ACC112 (cell line): ENCODE measurements around the gene BUB1B.

Experiments
- H2AFZ ChIP-seq: fragments of 200-600 bp; sonication (generic); one replicate; pipeline ENCODE4 v1.6.0; 2017; ENCODE audit warnings: antibody characterized with exemption, low read length; ENCODE audit not compliant: unreplicated experiment
- H3K27ac ChIP-seq: fragments of 200-600 bp; sonication (generic); 2 replicates; pipeline ENCODE4 v1.5.1; 2014; ENCODE audit warnings: low read depth, mild to moderate bottlenecking, antibody characterized with exemption, low read length, moderate library complexity
- H3K27me3 ChIP-seq: fragments of 200-600 bp; sonication (generic); 2 replicates; pipeline ENCODE4 v1.6.1; 2014; ENCODE audit warnings: mild to moderate bottlenecking, antibody characterized with exemption, low read length, moderate library complexity, mixed read lengths; ENCODE audit not compliant: insufficient read depth
- H3K36me3 ChIP-seq: fragments of 200-600 bp; sonication (generic); 2 replicates; pipeline ENCODE4 v1.6.1; 2016; ENCODE audit warnings: mild to moderate bottlenecking, antibody characterized with exemption, low read length, moderate library complexity, mixed read lengths; ENCODE audit not compliant: insufficient read depth
- H3K4me1 ChIP-seq: fragments of 200-600 bp; sonication (generic); one replicate; pipeline ENCODE4 v1.6.1; 2016; ENCODE audit warnings: low read length, mixed read lengths; ENCODE audit not compliant: insufficient read depth, unreplicated experiment, control insufficient read depth
- H3K4me3 ChIP-seq: fragments of 200-600 bp; sonication (generic); 2 replicates; pipeline ENCODE4 v1.5.1; 2014; ENCODE audit warnings: mild to moderate bottlenecking, low read depth, low read length
- H3K79me2 ChIP-seq: fragments of 200-600 bp; sonication (generic); one replicate; pipeline ENCODE4 v1.6.0; 2016; ENCODE audit warnings: low read length; ENCODE audit not compliant: control insufficient read depth, unreplicated experiment, insufficient read depth

BUB1B gene

GRCh38 chr15:40249477-40250303 is 88.8 kb downstream of the BUB1B start:
- Histone ChIP-seq H3K27ac (no peak overlapping the region), H2AFZ (no peak overlapping the region), H3K4me3 (no peak overlapping the region), H3K36me3 (no peaks in the 10 kb centered on the region), H3K4me1 (peaks cover 8% of the 10 kb centered on the region), H3K79me2 (no peaks in the 10 kb centered on the region), H3K27me3 (peaks cover 33% of the 10 kb centered on the region)

- Histone ChIP-seq H3K27ac (no peak overlapping the region), H3K79me2 (no peaks in the 10 kb centered on the region), H3K27me3 (peaks cover 35% of the 10 kb centered on the region), H3K4me1 (peaks cover 8% of the 10 kb centered on the region), H3K36me3 (no peaks in the 10 kb centered on the region), H2AFZ (no peak overlapping the region), H3K4me3 (no peak overlapping the region)
Observed at GRCh38 chr15:40250304-40250656, 89.4 kb downstream of the BUB1B start.

- Histone ChIP-seq H3K36me3 (no peaks in the 10 kb centered on the region), H3K27me3 (peaks cover 35% of the 10 kb centered on the region), H3K27ac (no peak overlapping the region), H2AFZ (no peak overlapping the region), H3K4me1 (peaks cover 8% of the 10 kb centered on the region), H3K4me3 (no peak overlapping the region), H3K79me2 (no peaks in the 10 kb centered on the region)
Observed at GRCh38 chr15:40250771-40251483, 90.1 kb downstream of the BUB1B start.

- H3K36me3 ChIP-seq, result no peaks in the 10 kb centered on the region
- H3K4me3 ChIP-seq, result no peak overlapping the region
- no peaks in the 10 kb centered on the region for H3K79me2 ChIP-seq
- no peak overlapping the region for H2AFZ ChIP-seq
- no peak overlapping the region for H3K27ac ChIP-seq
- peaks cover 35% of the 10 kb centered on the region for H3K27me3 ChIP-seq
- H3K4me1 ChIP-seq, result peaks cover 8% of the 10 kb centered on the region
Observed at GRCh38 chr15:40251486-40252140, 90.7 kb downstream of the BUB1B start.

- Histone ChIP-seq H3K36me3 (no peaks in the 10 kb centered on the region), H2AFZ (no peak overlapping the region), H3K27me3 (peaks cover 35% of the 10 kb centered on the region), H3K4me3 (no peak overlapping the region), H3K79me2 (no peaks in the 10 kb centered on the region), H3K27ac (no peak overlapping the region), H3K4me1 (peaks cover 8% of the 10 kb centered on the region)
Observed at GRCh38 chr15:40252141-40252437, 91.2 kb downstream of the BUB1B start.

- Histone ChIP-seq H3K4me1 (peaks cover 8% of the 10 kb centered on the region), H3K4me3 (peak overlapping the region; percentile 78), H3K36me3 (no peaks in the 10 kb centered on the region), H3K79me2 (no peaks in the 10 kb centered on the region), H3K27ac (no peak overlapping the region), H3K27me3 (peaks cover 35% of the 10 kb centered on the region), H2AFZ (peak overlapping the region; percentile 73)
Observed at GRCh38 chr15:40252438-40253166, 91.7 kb downstream of the BUB1B start.

- no peak overlapping the region for H3K27ac ChIP-seq
Observed at GRCh38 chr15:40253167-40253790, 92.4 kb downstream of the BUB1B start.

GRCh38 chr15:40254452-40254851 is 93.6 kb downstream of the BUB1B start:
- Histone ChIP-seq H3K4me1 (peaks cover 8% of the 10 kb centered on the region), H3K4me3 (no peak overlapping the region), H3K36me3 (no peaks in the 10 kb centered on the region), H3K27ac (no peak overlapping the region), H3K79me2 (no peaks in the 10 kb centered on the region), H2AFZ (no peak overlapping the region), H3K27me3 (peaks cover 35% of the 10 kb centered on the region)

More at GRCh38 chr15:40253167-40253790, 92.4 kb downstream of the BUB1B start:
- peak overlapping the region; percentile 78 for H3K4me3 ChIP-seq
- H3K36me3 ChIP-seq, result no peaks in the 10 kb centered on the region
- peak overlapping the region; percentile 73 for H2AFZ ChIP-seq
- H3K79me2 ChIP-seq, result no peaks in the 10 kb centered on the region
- H3K4me1 ChIP-seq, result peaks cover 8% of the 10 kb centered on the region
- peaks cover 35% of the 10 kb centered on the region for H3K27me3 ChIP-seq

GRCh38 chr15:40255033-40255432 is 94.2 kb downstream of the BUB1B start:
- H3K27me3 ChIP-seq, result peaks cover 35% of the 10 kb centered on the region
- H2AFZ ChIP-seq, result no peak overlapping the region
- no peaks in the 10 kb centered on the region for H3K79me2 ChIP-seq
- peaks cover 5% of the 10 kb centered on the region for H3K4me1 ChIP-seq
- no peak overlapping the region for H3K27ac ChIP-seq
- no peaks in the 10 kb centered on the region for H3K36me3 ChIP-seq
- H3K4me3 ChIP-seq, result no peak overlapping the region

- Histone ChIP-seq H3K4me3 (no peak overlapping the region), H3K36me3 (no peaks in the 10 kb centered on the region), H3K4me1 (peaks cover 5% of the 10 kb centered on the region), H3K27me3 (peaks cover 32% of the 10 kb centered on the region), H2AFZ (no peak overlapping the region), H3K79me2 (no peaks in the 10 kb centered on the region), H3K27ac (no peak overlapping the region)
Observed at GRCh38 chr15:40256638-40257235, 95.9 kb downstream of the BUB1B start.
